K562 (cell line): ENCODE data around the gene WDR19. TPM values are rescaled to one million over a fixed set of nuclear protein-coding genes. Genes with fewer than 3 reads are reported as not detected.
A peak's percentile ranks its signal among the peaks of the same experiment; 100 is the strongest.
"Not testable (repeated sequence)": the region's sequence is repeated elsewhere in the genome, so short reads cannot be mapped to it uniquely, and the experiment has no call there.

Experiments
- ATAC-seq: fragments of 200-7000 bp; cut with Tn5 transposase; 3 replicates; pipeline ENCODE4 v1.9.1; 2020; ENCODE audit warnings: moderate library complexity
- BruUV-seq: library from RNA; stranded (reverse); fragments of 400-500 nt; replicated peaks from 2 replicates; lab custom pipeline; 2021; lab: Mats Ljungman, UMichigan
- CTCF ChIA-PET: fragments of 300-600 bp; formaldehyde crosslinking; extraction: SDS; loops from one replicate; lab custom pipeline; 2021; ENCODE audit warnings: low intra/inter-chr PET ratio; lab: Yijun Ruan, JAX
- POLR2A ChIA-PET: fragments of 300-600, 350-650 bp; sonication (Branson Sonifier 250); formaldehyde crosslinking; extraction: SDS; loops from one replicate; lab custom pipeline; 2021; ENCODE audit warnings: antibody characterized with exemption, inconsistent platforms; lab: Yijun Ruan, JAX
- DNase-seq, 4 experiments: peaks; one replicate each; pipeline versions ENCODE4 v3.0.0 to v3.0.0-alpha.2; 2011 to 2018; ENCODE audit warnings: low spot score in 3 of 4, mixed read lengths in 3 of 4; ENCODE audit errors: extremely low read depth in 1 of 4
- FAIRE-seq: peaks from 2 replicates; lab custom pipeline; 2011; peaks lifted over from hg19 to GRCh38; lab: Jason Lieb, UNC
- H2AFZ ChIP-seq: 2 replicates; pipeline ENCODE4 v1.6.0; 2011; ENCODE audit warnings: low read depth, low read length, control low read depth, inconsistent platforms
- H3K27ac ChIP-seq: fragments of 200-600 bp; 3 replicates; pipeline ENCODE4 v1.8.0; 2011; ENCODE audit warnings: low read depth, mild to moderate bottlenecking, control low read depth, inconsistent platforms, low read length, moderate library complexity, mixed read lengths; ENCODE audit errors: extremely low read depth
- H3K27me3 ChIP-seq, 2 experiments: fragments of 300-600 bp in 1 of 2; 2 replicates in 1 of 2; 3 replicates in 1 of 2; pipeline versions ENCODE4 v1.6.0 to v1.8.0; 2011; ENCODE audit warnings: inconsistent platforms in 2 of 2, low read length in 2 of 2, mild to moderate bottlenecking in 1 of 2, mixed read lengths in 1 of 2, moderate library complexity in 1 of 2; ENCODE audit not compliant: control insufficient read depth in 2 of 2, insufficient read depth in 2 of 2
- H3K36me3 ChIP-seq: fragments of 300-600 bp; 3 replicates; pipeline ENCODE4 v1.8.0; 2011; ENCODE audit warnings: mild to moderate bottlenecking, low read length, inconsistent platforms; ENCODE audit not compliant: control insufficient read depth, insufficient read depth
- H3K4me1 ChIP-seq, 2 experiments: fragments of 200-600 bp in 1 of 2; replicated peaks in 1 of 2; 2 replicates in 1 of 2; 3 replicates in 1 of 2; pipeline versions ENCODE4 v1.5.1 to v1.8.0; 2011; ENCODE audit warnings: inconsistent platforms in 2 of 2, low read length in 2 of 2, mild to moderate bottlenecking in 1 of 2, mixed read lengths in 1 of 2, moderate library complexity in 1 of 2; ENCODE audit not compliant: control insufficient read depth in 2 of 2, insufficient read depth in 2 of 2
- H3K4me2 ChIP-seq: 2 replicates; pipeline ENCODE4 v1.6.1; 2011; ENCODE audit warnings: low read length, control low read depth, inconsistent platforms, mixed read lengths; ENCODE audit not compliant: insufficient read depth
- H3K4me3 ChIP-seq: fragments of 200-600 bp; sonication (generic), shearing (Covaris generic); 2 replicates; pipeline ENCODE4 v1.5.1; 2016; ENCODE audit warnings: control low read depth, inconsistent platforms
- H3K79me2 ChIP-seq: fragments of 200-600 bp; 3 replicates; pipeline ENCODE4 v1.8.0; 2011; ENCODE audit warnings: low read length, inconsistent platforms; ENCODE audit not compliant: control insufficient read depth, insufficient read depth
- H3K9ac ChIP-seq, 2 experiments: 2 replicates each; pipeline versions ENCODE4 v1.6.0 to v1.6.1; 2011; ENCODE audit warnings: low read depth in 2 of 2, low read length in 2 of 2, control low read depth in 1 of 2, inconsistent platforms in 1 of 2, mild to moderate bottlenecking in 1 of 2, mixed read lengths in 1 of 2; ENCODE audit not compliant: insufficient read depth in 1 of 2
- H3K9me1 ChIP-seq: one replicate; pipeline ENCODE4 v1.6.0; 2011; ENCODE audit warnings: inconsistent platforms, mild to moderate bottlenecking, low read length, moderate library complexity; ENCODE audit not compliant: control insufficient read depth, insufficient read depth
- H3K9me3 ChIP-seq: replicated peaks from 2 replicates; pipeline ENCODE4 v1.5.1; 2011; ENCODE audit warnings: low read depth, low read length, inconsistent platforms; ENCODE audit not compliant: control insufficient read depth, insufficient read depth
- H4K20me1 ChIP-seq: replicated peaks from 2 replicates; pipeline ENCODE4 v1.6.1; 2011; ENCODE audit warnings: low read length, inconsistent platforms, mixed read lengths; ENCODE audit not compliant: control insufficient read depth, insufficient read depth
- HBP1 ChIP-seq: fragments of 450-650 bp; formaldehyde crosslinking; IDR thresholded peaks from 2 replicates; pipeline ENCODE4 v1.4.0; 2022; ENCODE audit warnings: missing genetic modification characterization
- MAX ChIP-seq: sonication (generic); formaldehyde crosslinking; IDR thresholded peaks from 2 replicates; pipeline ENCODE4 v1.9.0; 2022; ENCODE audit warnings: mild to moderate bottlenecking, missing genetic modification reagents
- POLR3A ChIP-seq: IDR thresholded peaks from 2 replicates; pipeline ENCODE4 v1.6.1; 2011; ENCODE audit warnings: borderline replicate concordance, mild to moderate bottlenecking, moderate library complexity; ENCODE audit not compliant: insufficient read length, insufficient read depth; ENCODE audit errors: extremely low read depth
- USF1 ChIP-seq: sonication (generic); formaldehyde crosslinking; IDR thresholded peaks from 2 replicates; pipeline ENCODE4 v1.9.0; 2022; ENCODE audit warnings: mild to moderate bottlenecking, missing genetic modification reagents
- ZNF146 ChIP-seq: IDR thresholded peaks from one replicate; pipeline ENCODE4 v1.6.1; 2018; ENCODE audit warnings: missing compliant biosample characterization; ENCODE audit not compliant: unreplicated experiment
- ZNF431 ChIP-seq: sonication (generic); formaldehyde crosslinking; IDR thresholded peaks from 2 replicates; pipeline ENCODE4 v1.8.0; 2022; ENCODE audit warnings: mild to moderate bottlenecking, missing genetic modification reagents
- ZNF699 ChIP-seq: fragments of 250-450 bp; sonication (Bioruptor Pico); IDR thresholded peaks from 2 replicates; pipeline ENCODE4 v1.8.0; 2021; ENCODE audit warnings: mild to moderate bottlenecking, moderate library complexity; ENCODE audit not compliant: insufficient replicate concordance
- WGBS: fragments of 100-300 bp; shearing (Covaris generic); methylation state at CpG from one replicate; pipeline ENCODE4 v1.1.6; 2016; ENCODE audit warnings: low coverage, mixed read lengths; ENCODE audit not compliant: insufficient coverage; ENCODE audit errors: missing lambda C conversion rate; 5-methylcytosine and 5-hydroxymethylcytosine counted together
- in situ Hi-C: fragments of 300-500 bp; cut with MboI; formaldehyde crosslinking; loops from 4 replicates; pipeline ENCODE4 v1.15.0; 2018; ENCODE audit warnings: inconsistent platforms, mixed read lengths
- intact Hi-C: fragments of 100-400 bp; cut with micrococcal nuclease; formaldehyde crosslinking; loops from 2 replicates; pipeline ENCODE4 v1.14.2; 2022
- polyA plus RNA-seq, 8 experiments: library from polyadenylated mRNA; depleted of rRNA in 4 of 8; stranded (reverse) in 5 of 8; unstranded in 3 of 8; fragments of >200 nt; fragmentation: Nextera tagmentation in 2 of 8; fragmentation: Illumina TruSeq in 1 of 8; extraction: Ambion mirVana in 2 of 8; extraction: Trizol in 1 of 8; gene quantifications; 2 replicates each; pipeline versions ENCODE4 v1.2.1 to v1.2.3, GENCODE V29; 2011 to 2014; ENCODE audit warnings: inconsistent platforms in 1 of 8, missing spikeins in 1 of 8
- total RNA-seq, 7 experiments: library from RNA; depleted of rRNA in 6 of 7; stranded (reverse); fragments of >200 nt in 6 of 7; fragmentation: Illumina TruSeq in 2 of 7; extraction: Trizol in 2 of 7; gene quantifications; 2 replicates each; pipeline versions ENCODE4 v1.2.1 to v1.2.3, GENCODE V29; 2011 to 2021; ENCODE audit warnings: low replicate concordance in 1 of 7

The WDR19 gene
- total and polyA plus RNA-seq, 9 of the 15 experiments (the other 6 are each of a cell fraction or from before 2014, with no cell fraction given): 6.8 to 37.6 (median 11.2) TPM

- H3K9me3 ChIP-seq, ATAC-seq, FAIRE-seq, H4K20me1 ChIP-seq, H3K4me3 ChIP-seq, POLR2A ChIA-PET, BruUV-seq, CTCF ChIA-PET, H3K9ac ChIP-seq, H2AFZ ChIP-seq, DNase-seq, H3K27ac ChIP-seq, H3K79me2 ChIP-seq, H3K27me3 ChIP-seq, H3K9me1 ChIP-seq, H3K4me1 ChIP-seq, H3K4me2 ChIP-seq, H3K36me3 ChIP-seq: not testable (repeated sequence)
- 48% methylated on average over 3 of the region's 3 CpGs for WGBS
- peak; percentile 58 for TF ChIP-seq ZNF146 (CRISPR knock-in tag)
- intact Hi-C loops: loop anchor here (10.0 kb wide), 1 partner anchor 1073 kb away; no protein-coding TSS in a partner anchor
- in situ Hi-C loops: loop anchor here (5.0 to 25.0 kb wide), 2 partner anchors 236 to 1076 kb away; no protein-coding TSS in a partner anchor
These were observed 44.1 kb upstream of the WDR19 start for GRCh38 chr4:39138227-39138626.

GRCh38 chr4:39146211-39146610 is 36.1 kb upstream of the WDR19 start:
- Histone ChIP-seq H2AFZ (no peak overlapping the region), H3K27me3 (peaks cover 0 to 3% of the 10 kb centered on the region in 2 experiments; a peak in 1 of 5 replicates), H3K79me2 (no peaks in the 10 kb centered on the region), H3K9ac (no peak overlapping the region), H4K20me1 (no peaks in the 10 kb centered on the region), H3K4me2 (no peak overlapping the region), H3K9me3 (no peaks in the 10 kb centered on the region), H3K36me3 (no peaks in the 10 kb centered on the region), H3K4me1 (no peaks in the 10 kb centered on the region), H3K9me1 (no peaks in the 10 kb centered on the region), H3K4me3 (no peak overlapping the region), H3K27ac (no peak overlapping the region)
- BruUV-seq: no TSS peak
- ChIA-PET CTCF (no interaction called here), POLR2A (interaction anchor here (0.6 to 1.0 kb wide), 2 partner anchors 12 to 538 kb away, joined by 3 read pairs; no protein-coding TSS in a partner anchor)
- 67% methylated on average over 1 of the region's 1 CpG for WGBS
- no peak for FAIRE-seq
- in situ Hi-C loops (loop anchor here (10.0 to 25.0 kb wide), 2 partner anchors 381 to 1084 kb away; no protein-coding TSS in a partner anchor), intact Hi-C loops (no loop called here)
- no peak for ATAC-seq
- no peak for DNase-seq
- TF ChIP-seq HBP1 (CRISPR knock-in tag) (no peak), MAX (CRISPR knock-in tag) (no peak), ZNF431 (no peak), ZNF699 (CRISPR knock-in tag) (no peak), USF1 (CRISPR knock-in tag) (no peak), POLR3A (no peak)
